HG02759 (cell line): ENCODE data around the gene IMP3.

Source experiments
- ATAC-seq: cut with Tn5 transposase; IDR thresholded peaks from one replicate; pipeline ENCODE4 v1.9.1; 2021; ENCODE audit warnings: mild to moderate bottlenecking, moderate library complexity; ENCODE audit not compliant: unreplicated experiment

The IMP3 gene

GRCh38 chr15:75625542-75626347 lies 14.3 kb downstream of the IMP3 start, which contains the start of gene SNUPN:
TSS of gene SNUPN (minus strand) at chr15:75625725. CDS start at chr15:75621051, 4,674 bp downstream.
- peak; percentile 88 for ATAC-seq

GRCh38 chr15:75622505-75622904 lies 17.5 kb downstream of the IMP3 start:
- no peak for ATAC-seq

DNA sequence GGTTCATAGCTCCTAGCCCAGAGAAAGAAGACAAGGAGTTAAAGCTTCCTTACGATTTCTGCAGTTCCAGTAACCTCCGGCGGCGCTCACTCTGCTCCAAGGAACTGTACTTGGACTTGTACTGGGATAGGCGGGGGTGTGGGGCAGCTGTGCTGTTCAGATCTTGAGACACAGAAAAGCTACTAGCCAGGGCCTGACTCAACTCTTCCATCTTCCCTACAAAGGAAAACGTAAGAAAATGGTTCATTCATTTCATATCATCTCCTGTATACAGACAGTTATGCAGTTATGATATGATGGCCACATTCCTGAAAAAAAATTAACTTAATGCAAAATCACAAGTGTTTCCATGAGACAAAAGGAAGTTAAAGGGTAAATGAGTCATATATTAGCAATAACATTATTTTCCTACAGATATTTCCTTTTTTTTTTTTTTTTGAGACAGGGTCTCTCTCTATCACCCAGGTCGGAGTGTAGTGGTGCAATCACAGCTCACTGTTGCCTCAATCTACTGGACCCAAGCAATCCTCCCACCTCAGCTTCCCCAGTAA lies 19.1 kb downstream of the IMP3 start:
- no peak for ATAC-seq

- no peak for ATAC-seq
These were observed 19.8 kb downstream of the IMP3 start for GRCh38 chr15:75620058-75620820.

- ATAC-seq: no peak
These were observed 23.3 kb downstream of the IMP3 start for GRCh38 chr15:75616766-75617165.

DNA sequence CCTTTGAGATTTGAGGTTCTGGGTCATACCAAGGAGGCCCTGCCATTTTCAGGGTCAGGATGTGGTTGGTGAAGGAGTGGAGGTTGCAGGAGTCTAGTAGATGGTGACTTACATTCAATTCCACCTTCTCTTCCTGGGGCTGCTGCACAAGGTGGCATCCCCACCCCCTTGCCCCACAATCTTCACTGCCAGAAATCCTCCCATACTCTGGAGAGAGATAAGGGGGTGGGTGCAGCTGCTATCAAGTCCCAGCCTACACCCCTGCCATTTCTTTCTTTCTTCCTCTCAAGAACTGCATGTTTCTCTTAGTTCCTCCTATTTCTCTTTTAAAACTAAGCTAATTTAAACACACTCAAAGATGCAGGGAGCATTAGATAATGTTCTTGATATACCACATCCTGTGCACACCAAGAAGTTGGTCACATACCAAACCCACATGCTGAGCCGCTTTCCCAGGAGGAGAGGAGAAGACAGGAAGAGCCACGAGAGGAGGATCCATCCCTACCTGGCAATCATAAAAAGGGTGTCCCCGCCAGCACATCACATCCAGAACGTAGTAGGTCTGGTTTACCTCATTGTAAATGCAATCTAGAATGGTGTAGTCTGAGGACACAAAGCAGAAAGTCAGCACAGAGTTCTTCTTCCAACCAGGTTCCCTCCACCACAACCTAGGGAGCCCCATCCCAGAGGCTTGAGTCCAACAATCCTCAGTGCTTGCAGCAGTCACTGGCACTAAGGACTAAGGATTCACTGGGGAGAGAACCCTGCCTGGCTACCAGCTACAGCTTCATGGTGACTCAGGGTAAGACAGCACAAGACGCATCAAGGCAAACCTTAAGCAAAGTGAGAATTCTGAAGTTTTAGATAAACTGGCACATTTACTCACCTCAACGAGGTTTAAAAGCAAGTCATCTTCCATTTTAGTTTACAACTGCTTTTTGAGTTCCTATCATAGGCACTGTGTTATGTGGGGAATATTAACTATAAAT lies 33.0 kb downstream of the IMP3 start:
- ATAC-seq: no peak

DNA sequence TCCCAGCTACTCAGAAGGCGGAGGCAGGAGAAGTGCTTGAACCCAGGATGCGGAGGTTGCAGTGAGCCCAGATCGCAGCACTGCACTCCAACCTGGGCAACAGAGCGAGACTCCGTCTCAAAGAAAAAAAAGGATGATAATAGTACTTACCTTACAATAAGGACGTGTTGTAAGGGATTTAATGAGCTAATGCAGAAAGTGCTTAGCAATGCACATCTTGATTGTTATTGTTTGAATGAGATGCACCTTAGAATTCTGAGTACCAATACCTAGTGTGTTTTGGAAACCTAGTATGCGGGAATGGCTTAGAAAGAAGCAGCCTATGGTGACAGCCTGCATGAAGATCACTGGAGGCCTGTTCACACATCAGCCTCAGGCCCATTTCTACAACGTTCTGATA lies 34.0 kb downstream of the IMP3 start:
- ATAC-seq: no peak

GRCh38 chr15:75599401-75599800 lies 40.6 kb downstream of the IMP3 start:
- no peak for ATAC-seq

GRCh38 chr15:75598361-75598760 lies 41.7 kb downstream of the IMP3 start:
- no peak for ATAC-seq

DNA sequence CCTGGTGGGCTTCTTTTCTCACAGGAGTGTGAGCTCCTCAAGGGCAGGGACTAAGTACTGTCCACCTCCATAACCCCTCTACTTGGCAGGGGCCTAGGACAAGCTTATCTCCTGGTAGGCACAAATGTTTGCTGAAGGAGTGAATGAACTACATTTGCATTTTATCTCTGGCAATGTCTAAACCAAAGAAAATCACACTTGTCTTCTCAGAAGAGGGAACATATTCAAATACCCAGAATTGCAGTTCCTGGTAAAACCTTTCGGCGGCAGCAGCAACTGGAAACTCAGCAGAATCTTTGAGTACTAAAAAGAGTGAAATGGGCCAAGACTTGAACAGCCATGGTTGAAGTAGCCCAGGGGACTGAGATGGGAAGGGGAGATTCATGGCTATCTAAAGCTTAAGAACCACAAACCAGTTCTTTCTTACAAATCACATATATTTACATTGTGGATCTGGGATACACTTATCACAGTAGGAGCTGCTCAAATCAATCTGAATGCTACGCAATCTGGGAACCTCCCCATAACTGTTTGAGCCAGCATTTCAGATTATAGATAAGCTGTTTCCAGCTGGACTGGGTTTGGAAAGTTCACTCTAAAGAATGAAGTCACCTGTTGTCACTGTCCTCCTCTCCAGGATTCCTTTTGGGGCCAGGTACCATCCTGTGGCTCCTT lies 42.2 kb downstream of the IMP3 start:
- no peak for ATAC-seq

DNA sequence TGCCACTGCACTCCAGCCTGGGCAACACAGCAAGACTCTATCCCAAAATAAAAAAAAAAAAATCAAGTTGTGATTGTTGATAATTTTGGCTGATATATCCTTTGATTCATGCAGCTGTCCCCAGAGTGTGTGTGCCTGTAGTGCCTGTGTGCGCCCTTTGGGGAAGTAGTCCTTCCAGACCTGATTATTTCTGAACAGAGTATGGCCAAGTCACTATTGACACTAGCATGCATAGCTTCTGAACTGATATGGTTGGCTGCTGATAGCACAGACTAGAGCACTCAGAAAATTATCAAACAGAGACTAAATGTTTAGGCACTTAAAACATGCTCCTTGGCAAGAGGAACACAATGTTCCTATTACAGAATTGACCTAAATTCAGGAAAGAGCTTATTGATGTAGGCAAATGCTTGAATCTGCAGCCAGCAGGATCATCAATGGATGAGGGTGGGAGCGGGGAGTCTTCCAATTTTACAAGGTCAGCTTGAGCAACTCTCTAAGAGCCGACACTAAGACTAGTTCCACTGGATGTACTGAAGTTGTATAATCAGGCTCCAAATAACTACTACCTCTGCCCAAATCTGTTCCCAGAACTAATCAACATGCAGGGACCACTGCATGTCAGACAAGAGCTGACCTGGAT lies 43.2 kb downstream of the IMP3 start:
- no peak for ATAC-seq

- no peak for ATAC-seq
These were observed 45.7 kb downstream of the IMP3 start for GRCh38 chr15:75594276-75594675.

DNA sequence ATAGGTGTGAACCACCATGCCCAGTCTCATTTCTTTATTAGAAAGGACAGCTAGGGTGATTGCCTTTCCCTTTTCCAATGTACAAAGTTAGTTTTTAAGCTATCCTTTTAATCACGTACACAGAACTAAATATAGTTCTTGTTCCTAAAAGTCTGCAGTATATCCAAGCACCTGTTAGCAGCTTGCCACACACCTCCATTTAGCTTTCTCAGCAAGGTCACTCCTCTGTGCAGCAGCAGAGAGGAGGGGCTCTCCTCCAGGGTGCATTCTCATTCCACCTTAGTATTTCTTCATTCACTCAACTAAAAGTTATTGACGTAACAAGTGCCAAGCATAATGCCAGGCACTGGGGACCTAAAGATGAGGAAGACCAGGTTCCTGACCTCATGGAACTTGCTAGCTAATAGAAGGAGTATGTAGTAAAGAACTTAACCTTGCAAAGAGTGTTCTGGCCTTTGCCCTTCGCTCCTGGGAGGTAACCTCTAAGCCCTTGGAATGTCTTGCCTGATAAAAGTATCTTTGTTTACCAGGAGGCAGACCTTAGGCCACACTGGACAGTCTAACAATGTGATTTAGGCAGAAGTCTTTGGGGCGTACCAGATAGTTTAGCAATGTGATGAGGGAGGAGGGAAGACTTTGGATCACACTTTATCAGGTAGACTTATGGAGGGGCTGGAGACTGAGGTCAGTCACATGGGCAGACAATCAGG lies 48.2 kb downstream of the IMP3 start:
- no peak for ATAC-seq

DNA sequence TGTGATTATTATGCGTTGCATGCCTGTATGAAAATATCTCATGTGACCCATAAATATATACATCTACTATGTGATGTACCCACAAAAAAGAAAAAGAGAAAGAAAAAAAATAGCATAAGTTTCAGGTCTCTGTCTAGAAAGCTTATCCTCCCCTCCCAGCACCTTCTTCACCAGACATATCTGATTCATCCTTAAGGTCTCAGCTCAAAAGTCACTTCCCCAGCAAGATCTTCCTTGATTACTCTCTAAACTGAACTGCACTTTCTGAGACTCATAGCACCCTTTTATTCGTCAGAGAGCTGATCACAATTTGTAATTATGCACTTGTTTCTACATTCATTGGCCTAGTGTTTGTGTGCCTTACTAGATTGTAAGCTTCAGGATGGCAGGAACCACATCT lies 49.8 kb downstream of the IMP3 start:
- no peak for ATAC-seq
